ENCODE data around the gene BANP. TPM values are rescaled to one million over a fixed set of nuclear protein-coding genes. Genes with fewer than 3 reads are reported as not detected.
A peak's percentile ranks its signal among the peaks of the same experiment; 100 is the strongest.
"Not testable (repeated sequence)": the region's sequence is repeated elsewhere in the genome, so short reads cannot be mapped to it uniquely, and the experiment has no call there.

The BANP gene
- total RNA-seq, 2 donors from 2014 or later: 46.4 to 85.9 TPM

- Mint-ChIP-seq H3K27me3 (no peaks in the 10 kb centered on the region), H3K27ac (peak overlapping the region; percentile 39)
- ATAC-seq (replicated peaks): no peak
These were observed 71.1 kb downstream of the BANP start for GRCh38 chr16:88022076-88023042.

GRCh38 chr16:88023366-88023765 lies 72.1 kb downstream of the BANP start:
- H3K27me3 Mint-ChIP-seq: no peaks in the 10 kb centered on the region
- peaks cover 62% of the 10 kb centered on the region for H3K36me3 Mint-ChIP-seq (ENCODE audit: low read depth)
- H3K27ac Mint-ChIP-seq: peak overlapping the region; percentile 39
- no peak overlapping the region for H3K4me3 Mint-ChIP-seq
- no peak for ATAC-seq (replicated peaks)
- H3K4me1 Mint-ChIP-seq: peaks cover 9% of the 10 kb centered on the region
- H3K9me3 Mint-ChIP-seq: no peaks in the 10 kb centered on the region

More at GRCh38 chr16:88022076-88023042, 71.1 kb downstream of the BANP start:
- peaks cover 9% of the 10 kb centered on the region for H3K4me1 Mint-ChIP-seq
- no peaks in the 10 kb centered on the region for H3K9me3 Mint-ChIP-seq
- no peak overlapping the region for H3K4me3 Mint-ChIP-seq
- peaks cover 62% of the 10 kb centered on the region for H3K36me3 Mint-ChIP-seq (ENCODE audit: low read depth)

GRCh38 chr16:88023786-88024185 lies 72.6 kb downstream of the BANP start:
- Mint-ChIP-seq H3K4me1 (peaks cover 9% of the 10 kb centered on the region), H3K4me3 (no peak overlapping the region), H3K27me3 (no peaks in the 10 kb centered on the region), H3K9me3 (no peaks in the 10 kb centered on the region), H3K27ac (peak overlapping the region; percentile 39), H3K36me3 (ENCODE audit: low read depth) (peaks cover 64% of the 10 kb centered on the region)
- ATAC-seq (replicated peaks): no peak

GRCh38 chr16:88024491-88025085 lies 73.4 kb downstream of the BANP start:
- H3K27me3 Mint-ChIP-seq; ATAC-seq (replicated peaks); H3K9me3 Mint-ChIP-seq; H3K4me1 Mint-ChIP-seq: not testable (repeated sequence)
- peak overlapping the region; percentile 49 for H3K4me3 Mint-ChIP-seq
- H3K27ac Mint-ChIP-seq: peak overlapping the region; percentile 61
- H3K36me3 Mint-ChIP-seq (ENCODE audit: low read depth): peaks cover 70% of the 10 kb centered on the region

- not testable (repeated sequence) for H3K27me3 Mint-ChIP-seq
These were observed 73.9 kb downstream of the BANP start for GRCh38 chr16:88025086-88025492.

GRCh38 chr16:88025828-88026555 lies 74.8 kb downstream of the BANP start:
- peak overlapping the region; percentile 61 for H3K27ac Mint-ChIP-seq
- H3K4me1 Mint-ChIP-seq: not testable (repeated sequence)

More at GRCh38 chr16:88025086-88025492, 73.9 kb downstream of the BANP start:
- peak; percentile 91 for ATAC-seq (replicated peaks)
- not testable (repeated sequence) for H3K9me3 Mint-ChIP-seq, H3K4me1 Mint-ChIP-seq
- H3K27ac Mint-ChIP-seq: peak overlapping the region; percentile 61
- peaks cover 74% of the 10 kb centered on the region for H3K36me3 Mint-ChIP-seq (ENCODE audit: low read depth)
- peak overlapping the region; percentile 49 for H3K4me3 Mint-ChIP-seq

GRCh38 chr16:88026964-88027938 lies 76.0 kb downstream of the BANP start:
- peaks cover 4% of the 10 kb centered on the region for H3K4me1 Mint-ChIP-seq
- ATAC-seq (replicated peaks): peak; percentile 19
- H3K36me3 Mint-ChIP-seq (ENCODE audit: low read depth): peaks cover 84% of the 10 kb centered on the region
- no peak overlapping the region for H3K4me3 Mint-ChIP-seq
- no peaks in the 10 kb centered on the region for H3K9me3 Mint-ChIP-seq
- no peaks in the 10 kb centered on the region for H3K27me3 Mint-ChIP-seq
- H3K27ac Mint-ChIP-seq: no peak overlapping the region

More at GRCh38 chr16:88025828-88026555, 74.8 kb downstream of the BANP start:
- not testable (repeated sequence) for H3K9me3 Mint-ChIP-seq; H3K27me3 Mint-ChIP-seq; ATAC-seq (replicated peaks); H3K4me3 Mint-ChIP-seq
- peaks cover 75% of the 10 kb centered on the region for H3K36me3 Mint-ChIP-seq (ENCODE audit: low read depth)

GRCh38 chr16:88028177-88028930 lies 77.1 kb downstream of the BANP start:
- H3K27me3 Mint-ChIP-seq; H3K27ac Mint-ChIP-seq; H3K9me3 Mint-ChIP-seq; H3K4me1 Mint-ChIP-seq; ATAC-seq (replicated peaks); H3K4me3 Mint-ChIP-seq: not testable (repeated sequence)
- peaks cover 84% of the 10 kb centered on the region for H3K36me3 Mint-ChIP-seq (ENCODE audit: low read depth)

GRCh38 chr16:88030498-88030897 lies 79.3 kb downstream of the BANP start:
- Mint-ChIP-seq H3K4me3 (no peak overlapping the region), H3K27me3 (no peaks in the 10 kb centered on the region), H3K27ac (no peak overlapping the region), H3K4me1 (no peaks in the 10 kb centered on the region), H3K9me3 (no peaks in the 10 kb centered on the region), H3K36me3 (ENCODE audit: low read depth) (peaks cover 92% of the 10 kb centered on the region)
- no peak for ATAC-seq (replicated peaks)

GRCh38 chr16:88030961-88031360 lies 79.7 kb downstream of the BANP start:
- H3K36me3 Mint-ChIP-seq (ENCODE audit: low read depth): peaks cover 92% of the 10 kb centered on the region
- H3K4me3 Mint-ChIP-seq; H3K27ac Mint-ChIP-seq; ATAC-seq (replicated peaks); H3K9me3 Mint-ChIP-seq; H3K4me1 Mint-ChIP-seq; H3K27me3 Mint-ChIP-seq: not testable (repeated sequence)

- not testable (repeated sequence) for H3K27me3 Mint-ChIP-seq; H3K4me1 Mint-ChIP-seq; H3K27ac Mint-ChIP-seq; ATAC-seq (replicated peaks); H3K4me3 Mint-ChIP-seq; H3K9me3 Mint-ChIP-seq
- H3K36me3 Mint-ChIP-seq (ENCODE audit: low read depth): peaks cover 94% of the 10 kb centered on the region
These were observed 81.9 kb downstream of the BANP start for GRCh38 chr16:88033003-88033740.

- Mint-ChIP-seq H3K4me3 (no peak overlapping the region), H3K27ac (no peak overlapping the region), H3K27me3 (no peaks in the 10 kb centered on the region), H3K9me3 (no peaks in the 10 kb centered on the region), H3K4me1 (no peaks in the 10 kb centered on the region), H3K36me3 (ENCODE audit: low read depth) (peaks cover 88% of the 10 kb centered on the region)
- no peak for ATAC-seq (replicated peaks)
These were observed 83.5 kb downstream of the BANP start for GRCh38 chr16:88034770-88035169.

Data from activated T-helper 17 cell treated with anti-CD3 and anti-CD28 coated beads, Interleukin-2, amount 50 U/mL, for 72 hours (primary cell).